ENCODE results near the gene ATOH1.

ATOH1 gene, protein sequence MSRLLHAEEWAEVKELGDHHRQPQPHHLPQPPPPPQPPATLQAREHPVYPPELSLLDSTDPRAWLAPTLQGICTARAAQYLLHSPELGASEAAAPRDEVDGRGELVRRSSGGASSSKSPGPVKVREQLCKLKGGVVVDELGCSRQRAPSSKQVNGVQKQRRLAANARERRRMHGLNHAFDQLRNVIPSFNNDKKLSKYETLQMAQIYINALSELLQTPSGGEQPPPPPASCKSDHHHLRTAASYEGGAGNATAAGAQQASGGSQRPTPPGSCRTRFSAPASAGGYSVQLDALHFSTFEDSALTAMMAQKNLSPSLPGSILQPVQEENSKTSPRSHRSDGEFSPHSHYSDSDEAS

DNA sequence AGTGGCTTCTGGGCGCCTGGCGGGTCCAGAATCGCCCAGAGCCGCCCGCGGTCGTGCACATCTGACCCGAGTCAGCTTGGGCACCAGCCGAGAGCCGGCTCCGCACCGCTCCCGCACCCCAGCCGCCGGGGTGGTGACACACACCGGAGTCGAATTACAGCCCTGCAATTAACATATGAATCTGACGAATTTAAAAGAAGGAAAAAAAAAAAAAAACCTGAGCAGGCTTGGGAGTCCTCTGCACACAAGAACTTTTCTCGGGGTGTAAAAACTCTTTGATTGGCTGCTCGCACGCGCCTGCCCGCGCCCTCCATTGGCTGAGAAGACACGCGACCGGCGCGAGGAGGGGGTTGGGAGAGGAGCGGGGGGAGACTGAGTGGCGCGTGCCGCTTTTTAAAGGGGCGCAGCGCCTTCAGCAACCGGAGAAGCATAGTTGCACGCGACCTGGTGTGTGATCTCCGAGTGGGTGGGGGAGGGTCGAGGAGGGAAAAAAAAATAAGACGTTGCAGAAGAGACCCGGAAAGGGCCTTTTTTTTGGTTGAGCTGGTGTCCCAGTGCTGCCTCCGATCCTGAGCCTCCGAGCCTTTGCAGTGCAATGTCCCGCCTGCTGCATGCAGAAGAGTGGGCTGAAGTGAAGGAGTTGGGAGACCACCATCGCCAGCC is at the start of gene ATOH1:
Gene ATOH1 (plus strand): TSS at position 422 of the 663 bp plus-strand sequence. CDS start 174 bp downstream, at position 596.
- no peak for DNase-seq (ENCODE audit: low read depth in 3 of 3)

GRCh38 chr4:93779228-93779627 is 49.3 kb upstream of the ATOH1 start:
- DNase-seq (ENCODE audit: low read depth in 3 of 3): no peak

GRCh38 chr4:93780080-93780479 is 48.5 kb upstream of the ATOH1 start:
- DNase-seq (ENCODE audit: low read depth in 3 of 3): no peak

- no peak for DNase-seq (ENCODE audit: low read depth in 3 of 3)
These were observed 47.4 kb upstream of the ATOH1 start for GRCh38 chr4:93781198-93781597.

GRCh38 chr4:93786149-93786548 is 42.4 kb upstream of the ATOH1 start:
- no peak for DNase-seq (ENCODE audit: low read depth in 3 of 3)

GRCh38 chr4:93788712-93789111 is 39.8 kb upstream of the ATOH1 start:
- DNase-seq (ENCODE audit: low read depth in 3 of 3): no peak

GRCh38 chr4:93791570-93792195 is 36.9 kb upstream of the ATOH1 start:
- DNase-seq (ENCODE audit: low read depth in 3 of 3): peak in 1 of 3 experiments; percentile 13

GRCh38 chr4:93802045-93802444 is 26.5 kb upstream of the ATOH1 start:
- DNase-seq (ENCODE audit: low read depth in 3 of 3): no peak

DNA sequence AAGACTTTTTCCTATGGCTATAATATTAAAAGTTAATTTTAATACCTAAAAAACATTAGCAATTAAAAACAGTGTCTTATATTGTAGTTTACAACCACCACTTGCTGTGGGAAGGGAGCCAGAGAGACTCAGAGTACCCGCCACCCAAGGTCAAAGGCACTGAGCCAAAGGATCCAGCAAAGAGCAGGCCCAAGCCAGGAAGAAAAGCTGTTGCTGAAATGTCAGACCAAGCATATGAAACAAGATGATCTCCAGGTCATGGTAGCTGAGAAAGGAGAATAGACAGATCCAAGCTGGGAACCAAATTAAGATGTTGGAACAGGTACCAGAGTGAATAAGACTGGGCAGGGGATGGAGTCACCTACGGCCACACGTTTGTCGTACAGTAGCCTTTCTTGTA is 18.8 kb upstream of the ATOH1 start:
- DNase-seq (ENCODE audit: low read depth in 3 of 3): no peak

- no peak for DNase-seq (ENCODE audit: low read depth in 3 of 3)
These were observed 18.1 kb upstream of the ATOH1 start for GRCh38 chr4:93810340-93810992.

GRCh38 chr4:93813092-93813491 is 15.5 kb upstream of the ATOH1 start:
- DNase-seq (ENCODE audit: low read depth in 3 of 3): no peak

DNA sequence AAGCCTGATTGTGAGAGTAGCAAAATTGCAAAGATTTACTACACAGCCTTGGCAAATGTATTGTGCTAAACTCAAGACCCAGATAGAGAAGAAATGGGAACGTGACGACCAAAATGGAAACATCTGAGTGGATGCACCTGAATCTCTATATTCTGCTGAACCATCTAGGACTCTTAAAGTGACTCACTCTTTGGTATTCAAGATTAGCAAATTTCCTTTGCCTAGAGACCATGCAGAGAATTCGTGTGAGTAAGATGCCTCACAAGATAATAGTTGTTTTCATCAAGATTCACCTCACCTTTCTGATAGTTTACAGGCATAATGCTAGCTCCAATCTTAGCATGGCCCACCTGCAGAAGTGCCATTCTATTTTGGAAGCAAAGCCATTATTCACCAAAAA is 14.4 kb upstream of the ATOH1 start:
- DNase-seq (ENCODE audit: low read depth in 3 of 3): no peak

DNA sequence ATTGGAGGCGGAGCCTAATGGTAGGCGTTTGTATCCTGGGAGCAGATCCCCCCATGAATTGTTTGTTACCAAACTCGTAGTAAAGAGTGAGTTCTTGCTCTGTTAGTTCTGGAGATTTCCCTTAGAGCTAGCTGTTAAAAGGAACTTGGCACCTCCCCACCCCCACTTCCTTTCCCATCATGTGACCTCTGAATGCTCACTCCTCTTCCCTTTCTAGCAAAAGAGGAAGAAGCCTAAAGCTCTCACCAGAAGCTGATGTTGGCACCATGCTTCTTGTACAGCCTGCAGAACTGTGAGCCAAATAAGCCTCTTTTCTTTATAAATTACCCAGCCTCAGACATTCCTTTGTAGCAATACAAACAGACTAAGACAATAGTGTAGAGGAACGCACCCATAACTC is 13.8 kb upstream of the ATOH1 start:
- DNase-seq (ENCODE audit: low read depth in 3 of 3): no peak

DNA sequence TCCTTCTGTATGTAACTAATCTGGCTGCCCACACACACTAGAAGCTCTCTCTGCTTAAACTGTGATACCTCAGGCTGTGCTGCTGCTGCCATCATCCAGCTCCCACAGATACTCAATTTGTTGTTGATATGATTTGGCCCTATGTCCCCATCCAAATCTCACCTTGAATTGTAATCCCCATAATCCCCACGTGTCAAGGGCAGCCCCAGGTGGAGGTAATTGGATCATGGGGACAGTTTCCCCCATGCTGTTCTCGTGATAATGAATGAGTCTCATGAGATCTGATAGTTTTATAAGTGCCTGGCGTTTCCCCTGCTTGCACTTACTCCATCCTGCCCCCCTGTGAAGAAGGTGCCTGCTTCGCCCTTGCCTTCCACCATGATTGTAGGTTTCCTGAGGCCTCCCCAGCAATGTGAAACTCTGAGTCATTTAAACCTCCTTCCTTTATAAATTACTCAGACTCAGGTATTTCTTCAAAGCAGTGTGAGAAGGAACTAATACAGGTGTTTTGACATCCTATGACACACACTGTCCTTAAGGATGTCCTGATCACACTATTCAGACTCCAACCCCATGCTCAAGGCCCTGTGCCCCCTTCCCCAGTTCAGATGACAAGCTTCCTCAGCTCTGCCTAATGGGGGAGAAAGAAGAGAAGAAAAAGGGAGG is 2.9 kb upstream of the ATOH1 start:
- no peak for DNase-seq (ENCODE audit: low read depth in 3 of 3)

DNA sequence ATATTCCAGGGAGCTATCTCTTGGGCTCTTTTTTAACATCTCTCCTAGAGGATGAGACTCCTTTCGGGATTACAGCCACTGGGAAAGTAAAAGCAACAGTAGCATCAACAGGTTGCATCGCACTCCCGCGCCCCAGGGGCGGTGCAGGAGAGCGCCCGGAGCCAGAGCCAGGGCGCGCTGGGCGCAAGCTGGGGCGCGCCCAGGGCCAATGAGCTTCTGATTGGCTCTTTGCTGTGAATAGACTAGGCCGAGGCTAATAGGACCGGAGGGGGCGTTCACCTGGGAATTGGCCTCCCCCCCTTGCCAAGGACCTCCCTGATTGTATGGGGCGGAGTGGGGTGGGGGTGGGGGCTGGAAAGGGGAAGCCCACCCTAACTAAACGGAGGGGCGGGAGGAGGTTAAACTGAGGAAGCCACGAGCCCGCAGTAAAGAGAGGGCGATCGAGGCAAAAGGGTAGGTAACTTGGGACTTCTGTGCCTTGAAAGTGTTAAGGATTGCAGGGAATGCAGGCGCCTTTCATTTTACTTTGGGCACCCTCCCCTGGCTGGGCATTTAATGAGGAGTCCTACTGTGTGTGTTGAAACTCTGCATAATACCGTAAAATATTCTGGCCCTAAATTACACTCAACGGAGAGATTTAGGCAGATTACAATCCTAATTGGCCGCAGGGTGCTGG is 1.1 kb upstream of the ATOH1 start:
- DNase-seq (ENCODE audit: low read depth in 3 of 3): no peak

GRCh38 chr4:93828995-93829819 is 654 bp downstream of the ATOH1 start:
- DNase-seq (ENCODE audit: low read depth in 3 of 3): peak in 1 of 3 experiments; percentile 1

DNA sequence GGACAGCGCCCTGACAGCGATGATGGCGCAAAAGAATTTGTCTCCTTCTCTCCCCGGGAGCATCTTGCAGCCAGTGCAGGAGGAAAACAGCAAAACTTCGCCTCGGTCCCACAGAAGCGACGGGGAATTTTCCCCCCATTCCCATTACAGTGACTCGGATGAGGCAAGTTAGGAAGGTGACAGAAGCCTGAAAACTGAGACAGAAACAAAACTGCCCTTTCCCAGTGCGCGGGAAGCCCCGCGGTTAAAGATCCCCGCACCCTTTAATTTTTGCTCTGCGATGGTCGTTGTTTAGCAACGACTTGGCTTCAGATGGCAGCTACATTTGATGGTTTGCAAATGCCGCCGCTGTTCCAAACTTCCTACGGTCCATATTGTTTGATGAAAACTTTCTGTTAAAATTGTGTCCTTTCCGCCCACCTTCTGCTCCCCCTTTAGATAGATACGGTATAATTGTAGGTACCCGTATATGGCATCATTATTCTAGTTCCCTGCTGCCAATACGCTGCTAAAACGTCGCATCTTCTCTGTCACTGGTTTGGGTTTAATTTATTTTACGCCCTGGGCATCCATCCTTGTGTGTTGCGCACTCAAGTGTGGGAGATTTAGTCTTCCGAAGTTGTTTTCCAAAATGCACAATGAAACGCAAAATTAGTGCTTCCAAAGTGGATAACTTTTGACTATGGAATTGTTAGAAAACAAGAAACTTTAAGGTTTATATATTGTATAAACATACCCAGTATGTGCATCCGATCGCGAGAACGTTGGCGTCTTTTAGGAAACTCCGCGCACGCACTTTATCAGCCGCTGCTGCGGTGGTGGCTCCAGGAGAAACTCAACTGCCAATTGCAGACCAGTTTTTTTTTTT is 1.5 kb downstream of the ATOH1 start:
- no peak for DNase-seq (ENCODE audit: low read depth in 3 of 3)

- DNase-seq (ENCODE audit: low read depth in 3 of 3): no peak
These were observed 3.4 kb downstream of the ATOH1 start for GRCh38 chr4:93831716-93832496.
